Fibroblast of the aortic adventitia (primary cell): ENCODE measurements around the gene CDT1. TPM values are rescaled to one million over a fixed set of nuclear protein-coding genes. Genes with fewer than 3 reads are reported as not detected.

Experiments
- DNase-seq: peaks from one replicate; pipeline ENCODE4 v3.0.0-alpha.2; 2010; ENCODE audit warnings: low read depth
- H3K4me3 ChIP-seq: 2 replicates; pipeline ENCODE4 v1.5.1; 2011; ENCODE audit warnings: low read depth, mild to moderate bottlenecking, control low read depth, low read length, moderate library complexity
- total RNA-seq: library from RNA; depleted of rRNA; stranded (reverse); fragments of >200 nt; gene quantifications from 2 replicates; pipeline ENCODE4 v1.2.3, GENCODE V29; 2012; ENCODE audit warnings: low replicate concordance
- TF ChIP-seq, protein P1 (sequence below): IDR thresholded peaks from 2 replicates; pipeline ENCODE4 v1.5.1; 2011; ENCODE audit warnings: mild to moderate bottlenecking, low read length, control low read depth, inconsistent platforms; ENCODE audit not compliant: insufficient read depth

CDT1 gene
- total RNA-seq, 1 donor: 26.8 TPM

DNA sequence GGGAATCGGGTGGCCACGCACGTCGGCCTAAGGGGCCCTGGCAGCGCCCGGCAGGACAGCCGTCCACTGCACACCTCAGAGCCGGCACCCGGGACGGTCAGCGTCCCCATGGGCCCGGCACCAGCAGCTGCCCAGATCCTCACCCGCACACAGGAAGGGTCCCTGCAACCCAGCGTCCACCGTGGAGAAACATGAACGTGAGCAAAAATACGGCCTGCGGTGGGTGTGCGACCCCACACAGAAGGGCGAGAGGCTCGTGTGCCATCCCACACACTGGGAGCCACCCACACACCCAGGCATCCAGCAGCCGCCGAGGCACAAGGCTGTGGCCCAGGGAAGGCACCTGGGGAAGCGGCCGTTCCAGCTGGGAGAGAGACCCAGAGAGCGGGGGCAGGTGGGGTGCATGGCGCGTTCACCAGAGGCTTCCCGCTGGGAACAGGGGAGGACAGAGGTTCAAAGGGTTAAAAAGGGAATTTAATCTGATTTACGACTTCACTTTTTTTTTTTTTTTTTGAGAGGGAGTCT lies 25.0 kb upstream of the CDT1 start:
- no peak overlapping the region for H3K4me3 ChIP-seq
- TF ChIP-seq, protein P1, sequence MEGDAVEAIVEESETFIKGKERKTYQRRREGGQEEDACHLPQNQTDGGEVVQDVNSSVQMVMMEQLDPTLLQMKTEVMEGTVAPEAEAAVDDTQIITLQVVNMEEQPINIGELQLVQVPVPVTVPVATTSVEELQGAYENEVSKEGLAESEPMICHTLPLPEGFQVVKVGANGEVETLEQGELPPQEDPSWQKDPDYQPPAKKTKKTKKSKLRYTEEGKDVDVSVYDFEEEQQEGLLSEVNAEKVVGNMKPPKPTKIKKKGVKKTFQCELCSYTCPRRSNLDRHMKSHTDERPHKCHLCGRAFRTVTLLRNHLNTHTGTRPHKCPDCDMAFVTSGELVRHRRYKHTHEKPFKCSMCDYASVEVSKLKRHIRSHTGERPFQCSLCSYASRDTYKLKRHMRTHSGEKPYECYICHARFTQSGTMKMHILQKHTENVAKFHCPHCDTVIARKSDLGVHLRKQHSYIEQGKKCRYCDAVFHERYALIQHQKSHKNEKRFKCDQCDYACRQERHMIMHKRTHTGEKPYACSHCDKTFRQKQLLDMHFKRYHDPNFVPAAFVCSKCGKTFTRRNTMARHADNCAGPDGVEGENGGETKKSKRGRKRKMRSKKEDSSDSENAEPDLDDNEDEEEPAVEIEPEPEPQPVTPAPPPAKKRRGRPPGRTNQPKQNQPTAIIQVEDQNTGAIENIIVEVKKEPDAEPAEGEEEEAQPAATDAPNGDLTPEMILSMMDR: no peak
- no peak for DNase-seq

DNA sequence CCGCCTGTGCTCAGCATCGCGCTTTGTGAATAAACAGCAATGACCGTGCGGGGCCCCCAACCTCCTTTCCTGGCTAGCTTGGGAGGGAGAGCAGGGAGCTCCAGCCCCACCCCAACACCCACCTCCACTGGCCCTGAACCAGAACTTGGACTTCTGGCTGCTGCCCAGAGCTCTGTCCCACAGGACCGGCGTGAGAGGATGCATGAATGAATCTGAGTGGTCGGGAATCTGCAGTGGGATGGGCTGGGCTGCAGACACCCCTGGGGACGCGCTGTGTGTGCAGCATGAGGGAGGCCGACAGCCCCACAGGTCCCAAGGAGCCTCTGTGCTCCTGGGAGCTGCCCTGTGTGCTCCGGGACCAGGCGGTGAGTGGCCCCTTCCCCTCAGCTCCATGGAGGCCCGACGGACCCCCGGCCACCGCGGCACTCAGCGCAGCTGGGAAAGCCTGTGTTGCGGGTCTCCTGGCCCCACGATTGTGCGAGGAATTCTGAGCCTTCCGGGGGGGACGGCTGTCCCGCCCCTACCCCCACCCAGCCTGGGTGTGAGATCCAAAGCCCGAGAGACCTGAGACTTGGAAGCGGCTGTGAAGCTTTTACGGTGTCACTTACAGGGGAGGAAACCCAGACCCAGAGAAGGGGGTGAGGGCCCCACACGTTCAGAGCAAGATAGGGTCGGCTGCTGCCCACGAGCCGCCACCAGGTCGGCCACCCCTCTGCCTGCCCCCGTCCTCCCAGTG lies 24.0 kb upstream of the CDT1 start:
- TF ChIP-seq, protein P1: no peak
- DNase-seq: peak; percentile 35
- H3K4me3 ChIP-seq: no peak overlapping the region

DNA sequence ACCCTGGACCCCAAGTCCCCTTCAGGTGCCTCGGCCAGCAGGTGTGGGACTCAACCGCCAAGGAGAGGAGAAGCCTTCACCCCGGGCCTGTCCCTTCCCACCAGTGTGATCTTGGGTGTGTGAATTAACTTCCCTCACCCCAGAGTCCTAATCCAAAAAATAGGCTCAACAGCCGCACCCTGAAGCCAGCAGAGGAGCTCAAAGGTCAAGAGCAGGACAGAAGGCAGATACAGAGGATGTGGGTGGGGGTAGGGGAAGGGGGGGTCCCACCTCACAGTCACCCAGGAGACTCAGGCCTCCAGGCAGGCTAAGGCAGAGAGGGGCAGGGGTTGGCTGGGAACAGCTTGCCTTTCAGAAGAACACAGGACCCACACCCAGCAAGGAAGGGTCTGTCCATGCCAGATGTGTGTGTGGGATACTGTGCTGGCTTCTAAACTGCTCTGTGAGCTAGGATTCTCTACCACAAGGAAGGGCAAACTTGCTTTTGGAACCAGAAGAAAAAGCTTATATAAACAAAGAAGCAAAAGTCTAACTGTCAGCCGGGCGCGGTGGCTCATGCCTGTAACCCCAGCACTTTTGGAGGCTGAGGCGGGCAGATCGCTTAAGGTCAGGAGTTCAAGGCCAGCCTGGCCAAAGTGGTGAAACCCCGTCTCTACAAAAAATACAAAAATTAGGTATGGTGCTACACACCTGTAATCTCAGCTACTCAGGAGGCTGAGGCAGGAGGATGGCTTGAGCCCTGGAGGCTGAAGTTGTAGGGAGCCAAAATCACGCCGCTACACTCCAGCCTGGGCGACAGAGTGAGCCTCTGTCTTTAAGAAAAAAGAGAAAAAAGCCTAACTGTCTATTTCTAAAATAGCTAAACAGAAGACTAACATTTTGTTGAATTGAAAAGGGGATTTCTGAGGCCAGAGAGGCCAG lies 23.2 kb upstream of the CDT1 start:
- no peak overlapping the region for H3K4me3 ChIP-seq
- TF ChIP-seq, protein P1: no peak
- no peak for DNase-seq

DNA sequence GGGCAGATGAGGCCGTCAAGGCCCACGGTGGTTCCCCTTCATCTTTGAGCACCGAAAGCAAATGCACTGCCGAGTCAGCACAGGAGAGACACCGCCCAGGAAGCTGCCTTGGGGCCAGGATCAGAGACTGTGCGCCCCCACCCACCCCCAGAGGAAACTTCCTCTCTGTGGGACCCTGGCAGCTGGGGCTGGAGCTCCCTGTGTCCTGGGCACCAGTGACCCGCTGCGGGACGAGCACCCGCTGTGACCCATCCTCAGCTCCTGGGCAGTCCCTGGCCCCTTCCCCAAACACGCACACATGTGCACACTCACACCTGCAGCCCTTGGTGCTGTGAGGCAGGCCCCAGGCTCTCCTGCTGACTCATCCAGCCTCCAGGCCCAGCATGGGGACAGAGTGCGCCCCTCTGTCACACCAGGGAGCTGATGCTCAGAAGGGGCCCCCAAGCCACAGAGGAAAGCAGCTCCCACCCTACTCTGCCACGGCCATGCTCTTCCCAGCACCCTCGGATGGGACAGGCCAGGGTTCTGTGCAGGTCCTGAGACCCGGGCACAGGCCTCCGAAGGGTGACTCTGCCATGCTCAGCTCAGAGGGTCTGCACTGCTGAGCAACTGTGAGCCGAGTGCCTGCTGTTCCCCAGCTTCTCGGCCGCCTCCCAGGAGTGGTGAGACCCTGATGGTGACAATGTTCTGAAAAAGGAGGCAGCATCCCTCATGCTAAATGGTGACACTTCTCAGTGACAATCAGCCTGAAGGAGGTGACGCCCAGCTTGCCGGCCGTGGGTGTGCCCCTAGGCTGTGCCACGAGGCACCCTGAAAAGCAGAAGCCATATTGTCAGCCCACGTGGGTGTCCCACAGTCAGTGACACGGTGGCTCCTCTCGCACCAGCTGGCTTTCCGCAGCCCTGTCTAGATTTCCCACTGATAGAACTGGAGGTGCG lies 22.2 kb upstream of the CDT1 start:
- TF ChIP-seq, protein P1: no peak
- no peak for DNase-seq
- no peak overlapping the region for H3K4me3 ChIP-seq

DNA sequence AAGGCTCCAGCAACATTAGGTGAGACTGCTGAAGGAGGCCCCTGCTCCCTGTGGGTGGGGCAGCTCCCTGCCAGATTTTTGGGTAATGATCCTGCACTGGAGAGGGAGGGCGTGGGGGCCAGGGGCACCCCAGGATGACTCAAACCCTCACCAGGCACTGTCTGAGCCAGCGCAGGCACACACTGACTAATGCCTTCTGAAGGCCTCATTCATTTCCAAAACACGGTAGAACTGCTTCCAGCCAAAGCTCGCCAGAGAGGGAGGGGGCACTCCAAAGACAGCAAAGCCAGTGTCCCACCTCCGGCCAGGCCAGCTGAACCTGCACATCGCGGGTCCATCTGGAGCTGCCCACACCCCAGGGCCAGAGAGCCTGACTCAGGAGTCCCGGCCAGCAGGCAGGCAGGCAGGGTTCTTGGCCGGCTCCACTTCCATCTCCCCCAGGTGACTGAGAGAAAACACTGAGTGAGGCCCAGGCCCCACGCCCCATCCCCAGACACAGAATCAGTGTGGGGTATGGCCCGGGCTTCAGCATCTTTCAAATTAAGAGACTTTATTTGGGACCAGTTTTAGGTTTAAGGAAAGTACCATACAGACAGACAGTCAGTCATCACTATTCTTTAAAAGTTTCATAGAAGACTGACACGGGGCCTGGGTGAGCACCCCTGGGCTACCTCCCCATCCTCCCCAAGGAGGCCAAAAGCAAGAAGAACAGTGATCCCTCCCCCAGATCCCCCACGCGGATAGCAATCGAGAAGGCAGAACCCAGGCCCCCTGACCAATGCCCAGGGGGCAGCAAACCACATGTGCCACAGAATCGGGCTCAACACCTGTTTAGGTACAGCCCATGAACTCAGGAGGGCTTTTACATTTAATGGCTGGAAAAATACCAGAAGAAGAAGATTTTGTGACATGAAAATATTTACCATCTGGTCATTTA lies 20.9 kb upstream of the CDT1 start:
- DNase-seq: peak; percentile 70
- TF ChIP-seq, protein P1: no peak
- H3K4me3 ChIP-seq: peak overlapping the region; percentile 77
